Stimulated activated CD4-positive, alpha-beta T cell treated with anti-CD3 and anti-CD28 coated beads, Interleukin-4, amount 100 ng/mL, for 4 hours (primary cell): ENCODE results near the gene LRRC42.

ENCODE experiments used
- DNase-seq, 2 experiments: peaks; one replicate each; pipeline ENCODE4 v3.0.0-alpha.2; 2020

The LRRC42 gene

GRCh38 chr1:54009406-54009805 is 63.3 kb downstream of the LRRC42 start:
- DNase-seq, result no peak

DNA sequence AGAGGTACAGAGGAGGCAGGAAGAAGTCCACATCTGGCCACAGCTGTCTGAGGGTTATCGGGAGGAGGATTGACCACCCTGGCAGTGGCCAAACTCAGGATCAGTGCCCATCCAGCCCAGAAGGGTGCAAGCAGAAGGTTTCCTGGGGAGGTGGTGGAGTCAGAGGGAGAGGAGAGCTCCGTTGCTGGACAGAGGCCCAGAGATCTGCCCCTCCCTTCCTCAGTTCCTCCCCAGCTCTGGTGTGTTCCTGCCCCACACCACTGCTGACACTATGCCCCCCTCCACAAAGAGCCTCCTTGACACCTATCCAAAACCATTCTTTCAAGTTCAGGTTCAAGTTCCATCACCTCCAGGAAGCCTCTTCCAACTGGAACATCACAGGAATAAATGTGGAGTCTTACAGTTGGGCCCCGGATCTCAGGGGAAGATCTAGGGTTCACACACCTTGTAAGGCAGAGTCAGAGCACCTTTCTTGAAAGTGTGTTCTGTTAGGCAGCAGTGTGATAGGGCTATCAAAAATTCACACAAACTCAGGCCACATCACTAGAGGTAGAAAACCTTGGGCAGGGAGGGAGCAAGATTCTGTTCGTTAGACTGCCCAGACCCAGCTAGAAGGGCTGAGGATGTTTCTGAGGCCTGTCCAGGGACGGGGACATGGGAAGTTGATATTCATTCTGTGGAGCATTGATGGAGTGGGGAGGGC is 64.4 kb downstream of the LRRC42 start:
- DNase-seq, result no peak

- DNase-seq, result no peak
Observed at GRCh38 chr1:54011316-54012007, 65.3 kb downstream of the LRRC42 start.

DNA sequence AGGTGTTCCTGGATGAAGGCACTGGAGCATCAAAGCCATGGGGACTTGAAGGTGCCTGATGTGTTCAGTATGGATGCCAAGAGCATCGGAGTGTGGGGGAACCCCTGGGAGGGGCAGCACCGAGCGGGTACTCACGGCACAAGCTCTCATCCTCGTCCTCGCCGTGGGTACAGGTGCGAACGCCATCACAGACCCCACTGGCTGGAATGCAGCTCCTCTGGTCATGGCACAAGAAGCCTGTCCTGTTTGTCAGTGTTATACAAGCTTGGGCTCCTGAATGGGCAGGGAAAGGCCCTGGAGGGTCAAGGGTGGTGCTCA is 65.8 kb downstream of the LRRC42 start:
- no peak for DNase-seq

- no peak for DNase-seq
Observed at GRCh38 chr1:54012863-54013262, 66.7 kb downstream of the LRRC42 start.

DNA sequence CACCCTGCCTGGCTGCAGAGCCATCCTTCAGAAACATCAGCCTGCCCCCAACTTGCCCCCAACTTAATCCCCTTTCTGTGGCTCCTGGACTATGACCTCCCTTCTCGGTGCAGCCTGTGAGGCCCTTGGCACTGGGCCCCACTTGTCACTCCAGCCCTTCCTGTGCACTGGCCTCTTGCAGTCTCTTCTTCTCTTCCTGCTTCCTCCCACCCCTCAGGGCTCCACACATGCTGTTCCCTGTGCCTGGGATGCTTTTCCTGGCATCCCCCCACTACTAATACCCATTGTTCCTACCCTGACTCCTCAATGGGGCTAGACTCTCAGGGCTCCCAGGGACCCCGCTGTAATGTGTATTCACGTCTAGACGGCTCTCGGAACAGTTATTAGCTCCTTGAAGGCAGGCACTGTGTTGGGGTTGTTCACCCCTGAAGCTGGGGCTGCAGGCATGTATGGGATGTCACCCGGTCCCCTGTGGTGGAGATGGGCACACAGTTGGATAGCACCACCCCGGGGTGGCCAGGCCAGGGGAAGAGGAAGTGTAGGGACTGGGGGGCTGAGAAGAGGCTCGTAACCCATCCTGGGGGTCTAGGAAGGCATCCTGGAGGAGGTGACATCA is 67.4 kb downstream of the LRRC42 start:
- no peak for DNase-seq

DNA sequence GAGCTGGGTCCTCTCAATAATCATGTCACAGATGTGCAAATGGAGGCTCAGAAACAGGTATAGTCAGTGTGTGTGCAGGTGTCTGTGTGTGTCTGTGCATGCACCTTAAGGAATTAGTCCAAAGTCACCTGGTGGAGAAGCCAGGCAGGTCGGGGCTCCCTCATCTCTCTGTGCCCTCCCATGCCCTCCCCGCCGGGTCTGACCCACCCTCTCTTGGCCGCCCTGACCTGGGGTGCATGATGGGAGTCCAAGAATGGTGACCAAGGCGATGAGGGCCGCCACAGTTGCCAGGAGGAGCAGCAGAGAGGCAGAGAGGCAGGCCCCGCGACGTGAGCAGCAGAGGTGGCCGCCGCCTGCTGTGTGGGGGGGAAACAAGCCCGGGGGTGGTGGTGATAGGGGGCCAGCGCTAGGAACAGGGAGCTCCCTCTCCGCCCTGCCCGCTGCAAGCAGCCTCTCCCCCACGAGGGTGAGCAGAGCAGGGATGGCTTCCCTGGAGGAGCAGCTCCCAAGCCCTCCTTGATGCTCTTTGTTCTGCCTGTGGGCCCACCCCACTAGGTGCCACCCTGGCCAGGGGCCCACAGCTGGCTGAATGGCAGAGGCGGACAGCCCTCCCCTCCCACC is 68.0 kb downstream of the LRRC42 start:
- DNase-seq, result no peak

GRCh38 chr1:54016343-54017282 is 70.5 kb downstream of the LRRC42 start:
- DNase-seq, result no peak
